Glomerular visceral epithelial cell (primary cell): Measurements from ENCODE around the gene KRT4.
"Not testable (repeated sequence)": the region's sequence is repeated elsewhere in the genome, so short reads cannot be mapped to it uniquely, and the experiment has no call there.

Source experiments
- DNase-seq: peaks from one replicate; pipeline ENCODE4 v3.0.0-alpha.2; 2016; ENCODE audit errors: extremely low spot score

Gene KRT4

DNA sequence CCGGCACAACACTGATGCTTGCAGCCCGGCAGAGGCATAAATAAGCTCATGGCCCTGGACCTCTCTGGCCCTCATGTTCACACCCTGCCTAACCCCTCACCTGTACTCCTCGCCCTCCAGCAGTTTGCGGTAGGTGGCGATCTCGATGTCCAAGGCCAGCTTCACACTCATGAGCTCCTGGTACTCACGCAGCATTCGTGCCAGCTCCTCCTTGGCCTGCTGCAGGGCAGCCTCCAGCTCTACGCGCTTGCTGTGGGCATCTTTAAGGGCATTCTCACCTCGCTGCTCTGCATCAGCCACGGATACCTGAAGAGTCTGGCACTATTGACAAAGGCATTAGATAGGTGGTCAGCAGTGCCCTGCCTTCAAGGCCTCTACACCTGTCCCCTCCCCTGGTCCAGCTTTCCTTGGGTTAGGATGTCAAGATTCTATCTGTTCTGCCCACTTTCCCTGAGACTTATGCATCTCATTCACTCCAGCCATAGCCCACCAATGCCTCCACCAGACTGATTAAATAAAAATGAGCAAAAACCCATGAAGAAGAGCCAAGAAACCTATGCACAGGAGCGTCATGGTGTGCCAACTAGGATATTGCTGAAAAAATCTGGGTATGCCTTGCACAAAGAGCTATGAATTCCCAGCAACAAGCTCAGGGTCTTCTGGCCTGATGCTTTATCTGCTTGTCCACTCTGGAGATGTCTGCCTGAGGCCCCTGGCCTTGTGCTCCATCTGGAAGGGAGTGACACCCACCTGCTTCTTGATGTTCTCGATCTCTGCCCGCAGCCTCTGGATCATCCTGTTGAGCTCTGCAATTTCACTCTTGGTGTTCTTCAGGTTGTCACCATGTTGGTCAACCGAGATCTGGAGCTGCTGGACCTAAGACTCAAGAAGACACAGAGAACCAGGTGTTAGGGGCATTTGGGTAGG is 6.1 kb downstream of the KRT4 start:
- DNase-seq = no peak

DNA sequence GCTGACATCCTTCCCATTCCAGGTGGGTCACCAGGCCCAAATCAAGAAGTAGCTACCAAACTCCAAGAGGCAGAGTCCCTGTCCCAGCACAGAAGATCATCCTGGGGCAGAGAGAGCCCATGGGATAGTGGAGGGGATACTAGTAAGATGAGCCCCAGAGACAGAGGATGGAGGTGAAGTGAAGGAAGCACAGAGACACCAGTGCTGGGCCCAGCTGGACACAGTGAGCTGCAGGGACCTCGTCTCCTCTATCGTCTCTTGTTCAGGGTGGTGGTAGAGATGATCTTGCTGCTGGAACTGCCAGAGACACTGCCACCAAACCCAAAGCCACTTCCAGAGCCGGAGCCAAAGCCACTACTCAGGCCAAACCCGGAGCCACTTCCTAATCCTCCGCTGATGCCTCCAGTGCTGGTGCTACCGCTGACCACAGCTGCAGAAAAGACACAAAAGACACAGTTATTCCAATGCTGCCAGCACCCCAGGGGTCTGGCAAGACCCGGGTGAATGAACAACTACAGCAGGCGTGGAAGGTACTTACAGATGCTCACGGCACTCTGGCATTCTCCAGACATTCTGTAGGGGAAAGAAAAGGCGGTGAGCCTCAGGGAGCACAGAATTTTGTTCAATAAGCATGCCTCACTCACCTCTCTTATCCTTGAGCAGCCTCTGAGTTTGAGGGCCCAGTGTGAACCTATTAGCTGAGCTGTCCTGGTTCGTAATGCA is 6.9 kb downstream of the KRT4 start:
- no peak for DNase-seq

DNA sequence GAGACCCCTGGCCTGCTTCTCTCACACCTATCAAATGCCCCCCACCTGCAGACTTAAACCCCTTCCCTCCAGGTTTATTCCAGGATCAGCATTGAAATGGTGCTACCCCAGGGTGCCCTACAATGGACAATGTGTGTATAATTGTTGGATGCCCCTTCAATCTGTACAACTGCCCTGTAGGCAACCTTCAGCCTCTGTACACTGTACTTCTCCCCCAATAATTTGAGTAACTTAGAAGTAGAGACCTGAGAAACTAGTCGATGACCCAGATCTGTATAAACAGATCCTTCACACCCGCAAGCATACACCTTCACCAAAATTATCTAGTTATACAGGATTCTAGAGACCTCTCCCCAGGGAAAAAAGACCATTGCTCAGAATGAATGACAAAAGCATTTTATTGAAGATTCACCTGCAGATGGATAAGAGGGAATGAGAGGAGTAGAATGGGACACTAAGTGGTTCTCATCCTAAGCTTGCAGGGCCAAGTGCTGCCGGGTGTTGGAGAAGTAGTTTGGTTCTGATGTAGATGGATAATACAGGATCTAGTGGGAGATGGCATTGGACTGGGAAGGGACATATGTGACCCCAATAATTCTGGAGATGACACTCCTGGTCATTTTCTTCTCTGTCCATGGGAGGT is 7.6 kb downstream of the KRT4 start:
- DNase-seq = no peak

DNA sequence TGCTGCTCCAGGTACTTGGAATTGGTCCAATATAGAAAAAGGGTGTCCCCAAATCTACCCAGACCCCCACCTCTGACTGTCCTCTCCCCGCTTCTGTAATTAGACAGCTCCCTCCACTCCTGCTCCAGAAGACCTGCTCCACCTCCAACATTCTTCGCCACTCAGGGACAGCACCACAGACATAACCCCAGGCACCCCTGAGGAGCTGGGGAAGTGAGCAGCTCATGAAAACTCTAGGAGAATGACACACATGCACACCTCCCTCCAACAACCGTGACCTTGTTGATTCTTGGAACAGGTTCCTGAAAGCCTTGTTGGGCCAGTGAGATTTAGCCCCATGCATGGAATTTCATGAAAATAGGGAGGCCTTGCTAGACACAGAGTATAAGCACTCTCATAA is 8.2 kb downstream of the KRT4 start:
- DNase-seq = no peak

DNA sequence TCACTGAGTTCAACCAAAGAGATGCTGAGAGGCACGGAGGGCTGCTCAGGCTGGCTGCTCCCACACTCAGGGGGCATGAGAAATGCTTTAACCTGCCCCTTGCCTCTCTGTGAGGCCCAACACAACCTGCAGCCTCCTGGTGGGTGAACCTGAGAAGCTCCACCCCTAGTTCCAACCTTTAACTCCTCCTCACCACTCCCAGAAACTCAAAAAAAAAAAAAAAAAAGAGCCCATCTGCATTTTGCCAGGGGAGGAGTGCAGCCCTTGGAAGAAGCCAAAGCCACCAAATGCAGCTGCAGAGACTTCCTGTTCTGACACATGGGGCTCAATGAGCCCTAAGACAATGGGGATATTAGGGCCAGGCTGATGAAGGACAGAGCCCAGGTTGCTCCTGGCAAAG is 8.9 kb downstream of the KRT4 start:
- no peak for DNase-seq

DNA sequence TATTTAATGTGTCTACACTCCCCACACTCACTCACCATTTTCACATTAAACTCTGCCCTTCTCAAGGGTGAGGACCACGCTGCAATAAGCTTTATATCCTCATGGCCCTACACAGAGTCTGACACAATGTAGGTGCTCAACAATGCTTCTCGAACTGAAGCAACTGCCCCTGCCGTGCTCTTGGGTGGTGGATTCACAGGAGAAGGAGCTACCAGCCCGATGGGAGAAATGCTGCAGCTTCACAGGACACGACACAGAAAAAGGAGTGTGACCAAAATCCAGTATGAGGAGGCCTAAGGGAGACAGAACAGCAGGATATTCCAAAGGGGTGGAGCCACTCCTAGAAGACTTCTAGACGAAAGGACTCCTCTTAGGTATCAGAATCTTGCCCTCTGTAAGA is 11.5 kb downstream of the KRT4 start:
- no peak for DNase-seq

DNA sequence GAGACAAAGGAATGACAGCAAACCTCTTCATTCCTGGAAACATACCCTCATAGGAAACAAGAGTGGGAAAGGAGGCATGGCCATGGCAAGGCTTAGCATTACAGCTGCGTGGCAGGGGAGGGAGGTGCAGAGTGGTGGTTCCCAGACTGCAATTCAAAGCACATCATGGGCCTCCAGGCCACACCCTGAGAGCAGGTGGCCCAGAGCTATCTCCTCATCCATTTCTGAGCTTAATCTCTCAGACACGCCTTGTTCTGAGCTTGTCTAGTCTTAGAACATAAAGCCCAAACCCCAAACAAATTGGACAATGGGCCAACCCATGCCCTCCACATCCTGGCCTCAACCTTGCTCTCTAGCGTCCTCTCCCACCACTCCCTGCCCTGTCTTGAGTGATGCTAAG is 12.1 kb downstream of the KRT4 start:
- no peak for DNase-seq

DNA sequence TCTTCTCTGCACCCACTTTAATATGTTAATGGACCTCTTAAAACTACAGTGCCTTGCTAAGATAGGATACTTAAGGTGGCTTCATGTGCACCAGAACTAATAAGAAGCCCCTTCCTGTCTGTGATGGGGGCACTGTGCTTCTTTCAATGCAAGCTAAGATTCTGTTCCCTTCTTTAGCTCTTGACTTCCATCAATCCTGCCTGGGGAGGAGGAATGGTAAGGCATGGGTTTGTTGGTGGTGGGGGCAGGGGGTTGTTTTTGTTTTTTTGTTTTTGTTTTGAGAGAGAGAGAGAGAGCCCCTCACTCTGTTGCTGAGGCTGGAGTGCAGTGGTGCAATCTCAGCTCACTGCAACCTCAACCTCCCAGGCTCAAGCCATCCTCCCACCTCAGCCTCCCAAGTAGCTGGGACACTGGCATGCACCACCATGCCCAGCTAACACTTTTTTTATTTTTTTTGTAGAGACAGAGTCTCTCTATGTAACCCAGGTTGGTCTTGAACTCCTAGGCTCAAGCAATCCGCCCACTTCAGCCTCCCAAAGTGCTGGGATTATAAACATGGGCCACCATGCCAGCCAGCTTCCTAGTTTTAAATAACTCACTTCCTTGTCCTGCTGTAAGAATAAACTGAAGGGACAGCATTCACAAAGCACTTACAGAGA is 13.5 kb downstream of the KRT4 start:
- no peak for DNase-seq

DNA sequence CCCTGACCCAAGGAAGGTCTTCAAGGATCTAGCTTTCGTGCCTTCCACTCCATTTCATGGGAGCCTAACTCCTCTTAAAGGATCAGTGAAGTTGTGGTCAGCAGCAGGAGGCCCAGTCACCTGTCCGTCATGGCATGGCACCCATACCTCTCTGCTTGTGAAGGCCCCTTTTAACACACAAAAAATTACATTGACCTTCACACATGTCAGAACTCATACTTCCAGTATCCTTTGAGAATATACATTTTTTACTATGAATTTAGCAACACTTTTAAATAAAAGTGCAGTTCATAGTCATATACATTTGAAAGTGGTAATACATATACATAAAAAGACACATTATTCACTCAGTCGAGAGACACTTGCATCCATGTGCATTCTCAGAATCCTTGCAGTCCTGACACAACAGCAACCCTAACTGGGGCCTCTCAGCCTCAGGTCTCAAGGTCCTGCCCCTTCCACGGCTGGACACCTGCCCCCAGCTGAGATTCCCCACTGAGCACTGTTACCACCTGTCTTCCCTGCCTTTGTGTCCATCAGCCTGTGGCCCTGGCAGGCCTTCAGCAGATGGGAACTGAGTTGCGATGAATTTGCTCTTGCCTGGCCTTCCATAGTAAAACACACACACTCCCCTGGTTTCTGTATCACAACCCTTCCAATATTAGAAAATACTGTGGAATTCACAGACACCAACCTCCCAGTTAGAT is 14.3 kb downstream of the KRT4 start:
- no peak for DNase-seq

DNA sequence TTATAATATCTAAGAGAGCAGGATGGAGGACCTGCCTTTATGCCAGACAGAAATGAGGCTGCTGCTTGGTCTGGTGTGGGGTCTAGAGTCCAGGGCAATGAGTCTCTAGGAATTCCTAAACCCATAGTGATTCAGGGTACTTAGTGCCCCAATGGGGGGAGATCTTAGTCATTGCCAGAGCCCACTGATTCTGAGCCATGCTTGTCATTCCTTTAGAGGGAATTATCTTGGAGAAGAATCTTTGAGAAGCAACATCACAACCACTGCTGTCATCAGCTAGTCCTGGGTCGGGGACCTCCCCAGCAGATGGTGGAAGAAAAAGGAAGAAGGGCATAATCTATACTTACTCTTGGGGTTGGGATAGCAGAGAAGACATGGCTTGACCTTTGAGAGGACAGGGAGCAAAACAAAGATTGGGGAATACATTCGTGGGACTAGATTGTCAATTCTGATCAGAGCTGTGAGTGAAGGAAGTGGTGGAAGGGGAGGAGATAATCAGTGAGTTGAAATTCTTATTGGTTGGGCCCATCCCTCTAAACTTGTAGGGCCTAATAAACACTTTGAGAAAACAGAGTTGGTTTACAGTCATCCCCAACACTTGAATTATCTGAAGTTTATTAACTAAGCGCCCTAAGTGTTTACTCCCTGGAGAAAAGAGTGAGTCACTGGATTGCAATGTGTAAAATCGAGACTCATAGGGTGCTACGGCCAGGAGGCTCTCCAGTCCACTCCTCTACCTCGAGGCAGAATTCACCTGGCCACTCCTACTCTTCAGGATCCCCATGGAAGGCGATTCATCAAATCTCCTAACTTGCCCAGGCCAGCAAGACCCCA is 15.0 kb downstream of the KRT4 start:
- peak; percentile 55 for DNase-seq

DNA sequence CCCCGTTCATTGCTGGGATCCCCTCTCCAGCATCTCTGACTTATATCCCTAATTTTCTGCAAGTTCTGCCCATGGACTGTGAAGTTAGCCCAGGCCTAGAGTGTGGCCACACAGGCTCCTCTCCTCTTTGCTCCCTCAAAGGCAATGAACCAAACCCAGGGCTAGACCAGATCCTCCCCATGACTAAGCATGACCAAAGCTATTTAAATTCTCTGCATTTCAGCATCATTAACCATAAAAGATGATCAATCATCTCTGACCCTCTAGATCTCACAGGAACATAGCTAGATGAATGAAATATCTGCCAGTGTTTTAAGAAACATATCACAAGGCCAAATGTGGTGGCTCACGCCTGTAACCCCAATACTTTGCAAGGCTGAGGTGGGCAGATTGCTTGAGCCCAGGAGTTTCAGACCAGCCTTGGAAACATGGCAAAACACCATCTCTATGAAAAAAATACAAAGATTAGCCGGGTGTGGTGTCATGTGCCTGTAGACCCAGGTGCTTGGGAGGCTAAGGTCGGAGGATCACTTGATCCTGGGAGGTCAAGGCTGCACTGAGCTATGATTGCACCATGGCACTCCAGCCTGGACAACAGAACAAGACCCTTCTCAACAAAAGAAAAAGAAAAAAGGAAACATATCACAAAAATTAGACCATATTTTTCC is 15.8 kb downstream of the KRT4 start:
- peak; percentile 69 for DNase-seq

DNA sequence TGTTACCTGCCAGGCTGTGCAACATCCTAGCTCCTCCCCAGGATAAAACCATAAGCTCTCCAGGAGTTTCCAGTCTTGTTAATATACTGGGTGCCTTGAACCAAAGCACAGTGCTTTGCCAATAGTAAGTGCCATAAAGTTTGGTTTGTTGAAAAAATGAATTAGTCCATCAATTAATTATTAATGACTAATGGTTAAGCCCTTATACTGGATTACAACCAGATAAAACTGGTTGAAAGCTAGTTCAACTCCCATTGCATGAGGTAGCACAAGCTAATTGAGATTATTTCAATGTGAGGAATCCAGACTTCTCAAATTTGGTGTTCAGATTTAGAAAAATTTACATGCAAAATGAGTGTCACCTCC is 16.4 kb downstream of the KRT4 start:
- DNase-seq = no peak

DNA sequence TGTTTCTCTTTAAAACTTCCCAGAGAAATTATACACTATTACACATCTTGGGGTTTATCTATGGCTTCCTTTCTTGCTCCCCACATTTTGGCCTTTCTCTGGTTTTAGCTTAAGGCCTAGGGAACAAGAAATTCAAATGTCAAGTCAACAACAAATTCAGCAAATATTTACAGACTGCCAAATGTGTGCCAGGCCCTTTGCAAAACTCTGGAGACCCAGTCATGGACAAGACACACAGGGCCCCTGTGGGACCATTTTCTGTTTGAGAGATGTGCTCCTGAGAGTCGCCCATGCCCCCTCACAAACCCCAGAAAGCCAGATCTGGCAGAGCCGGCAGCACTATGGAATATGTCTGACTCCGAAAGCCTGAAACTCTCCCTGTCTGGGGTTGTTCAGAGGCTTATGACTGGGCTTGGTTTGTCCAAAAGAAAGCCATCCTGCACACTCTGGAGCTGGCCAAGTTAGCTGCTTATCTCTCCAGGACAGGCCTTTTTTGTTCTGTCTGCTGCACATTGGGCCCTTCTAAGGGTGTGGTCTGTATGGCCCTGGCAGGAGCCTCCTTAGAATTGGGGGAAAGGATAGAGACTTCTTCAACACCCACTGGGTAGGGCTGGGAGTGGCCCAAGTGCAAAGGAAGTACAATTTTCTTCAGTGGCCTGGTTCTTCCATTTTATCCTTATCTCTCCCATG is 16.9 kb downstream of the KRT4 start:
- no peak for DNase-seq

DNA sequence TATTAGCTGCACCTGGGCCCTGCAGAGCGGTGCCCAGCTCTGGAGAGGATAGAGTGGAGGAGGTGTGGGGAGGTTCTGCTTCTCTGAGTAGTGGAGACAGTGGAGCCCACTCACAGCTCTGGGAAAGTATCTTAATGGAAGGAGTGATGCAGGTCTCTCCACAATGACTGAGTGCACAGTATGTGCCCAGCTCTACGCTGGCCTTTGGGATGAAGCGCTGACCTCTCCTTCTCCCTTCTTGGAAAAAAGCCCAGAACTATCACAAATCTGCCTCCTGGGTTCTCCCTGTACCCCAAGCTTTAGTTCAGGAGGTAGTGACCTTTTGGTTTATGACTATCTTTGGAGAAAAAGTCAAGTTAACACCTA is 17.5 kb downstream of the KRT4 start:
- DNase-seq = no peak

DNA sequence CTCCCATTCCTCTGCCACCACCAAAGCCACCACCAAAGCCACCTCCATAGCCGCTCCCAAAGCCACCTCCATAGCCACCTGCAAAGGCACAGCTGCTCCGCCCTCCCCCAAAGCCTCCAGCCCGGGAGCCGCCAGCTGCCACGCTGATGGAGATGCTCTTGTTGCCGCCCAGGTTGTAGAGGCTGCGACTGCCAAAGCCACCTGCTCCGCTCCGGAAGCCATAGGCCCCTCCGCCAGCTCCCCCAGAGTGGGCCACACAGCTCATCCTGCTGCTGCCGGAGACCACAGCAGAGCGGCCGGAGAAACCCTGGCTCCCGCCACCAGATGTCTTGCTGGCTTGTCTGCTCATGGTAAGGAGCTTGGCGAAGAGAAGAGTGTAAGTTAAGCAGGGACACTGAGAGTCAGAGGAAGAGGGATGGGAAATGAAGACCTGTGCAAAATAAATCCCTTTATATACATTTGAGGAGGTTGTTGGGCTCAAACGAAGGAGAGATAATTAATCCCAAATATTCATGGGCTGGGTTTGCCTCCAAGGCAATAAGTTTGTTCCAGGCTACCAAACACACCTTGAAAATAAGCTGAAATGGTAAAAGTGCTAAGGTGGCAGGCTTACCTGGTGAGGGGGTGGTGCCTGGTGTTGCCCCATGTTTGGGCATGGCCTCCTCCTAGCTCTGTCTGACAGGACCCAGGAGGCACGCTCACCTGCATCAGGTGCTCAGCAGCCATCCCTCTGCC is 18.1 kb downstream of the KRT4 start, which contains the start of gene KRT3:
TSS of gene KRT3 (minus strand) at position 424 of the 735 bp plus-strand sequence. CDS start at position 349, 75 bp downstream.
- DNase-seq = no peak

DNA sequence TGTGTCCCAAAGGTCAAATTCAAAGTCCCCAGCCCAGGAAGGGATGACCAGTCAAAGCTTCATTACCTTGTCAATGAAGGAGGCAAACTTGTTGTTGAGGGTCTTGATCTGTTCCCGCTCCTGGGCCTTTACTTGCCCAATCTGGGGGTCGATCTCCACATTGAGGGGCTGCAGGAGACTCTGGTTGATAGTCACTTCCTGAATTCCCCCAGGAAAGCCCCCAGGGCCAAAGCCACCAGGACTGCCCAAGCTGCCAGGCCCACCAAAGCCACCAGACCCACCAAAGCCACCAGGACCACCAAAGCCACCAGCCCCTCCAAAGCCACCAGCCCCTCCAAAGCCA is 18.6 kb downstream of the KRT4 start:
- not testable (repeated sequence) for DNase-seq

DNA sequence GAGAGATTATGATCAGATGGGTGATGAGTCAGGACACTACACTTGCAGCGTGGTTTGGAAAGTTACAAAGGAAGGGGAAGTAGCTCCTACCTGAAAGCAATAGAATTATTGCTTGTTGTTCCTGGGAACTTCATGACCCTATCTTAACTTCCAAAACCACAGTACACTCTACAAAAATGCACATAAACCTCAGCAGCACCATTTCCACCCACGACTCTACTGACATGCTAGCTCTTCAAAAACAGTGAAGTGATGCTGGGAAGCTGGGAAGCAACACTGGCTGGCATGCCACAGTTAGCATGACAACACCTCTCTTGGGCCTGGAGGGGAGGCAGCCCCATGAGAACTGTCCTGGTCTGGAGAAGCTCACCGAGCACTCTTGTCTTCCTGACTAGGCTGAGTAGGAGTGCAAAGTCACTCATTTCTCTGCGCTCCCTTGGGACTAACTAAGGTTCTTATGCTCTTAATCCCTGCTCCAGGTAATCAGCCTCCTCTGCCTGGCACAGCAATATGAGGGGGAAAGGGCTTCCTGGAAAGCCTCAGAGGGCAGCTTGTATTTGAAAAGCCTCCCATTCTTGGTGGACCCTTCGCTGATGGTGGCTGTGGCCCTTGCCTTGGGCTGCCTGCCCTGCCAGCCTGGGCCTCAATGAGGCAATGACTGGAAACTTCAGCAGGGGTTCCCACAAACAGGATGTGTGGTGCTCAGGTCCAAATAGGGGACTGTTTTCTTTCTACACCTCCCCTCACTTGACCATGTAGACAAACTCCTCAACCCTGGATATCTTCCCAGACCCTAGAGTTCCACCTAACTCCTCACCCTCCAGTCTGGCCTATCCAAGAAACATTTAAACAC is 19.2 kb downstream of the KRT4 start:
- DNase-seq = peak; percentile 33
